Stimulated activated CD4-positive, alpha-beta T cell treated with anti-CD3 and anti-CD28 coated beads, TNF-alpha, amount 100 ng/mL, for 24 hours (primary cell): ENCODE data around the gene EPHB4.
"Not testable (repeated sequence)": the region's sequence is repeated elsewhere in the genome, so short reads cannot be mapped to it uniquely, and the experiment has no call there.

Experiments used
- DNase-seq, 3 experiments: peaks; one replicate each; pipeline ENCODE4 v3.0.0-alpha.2; 2020; ENCODE audit warnings: low read depth in 3 of 3

Gene EPHB4

DNA sequence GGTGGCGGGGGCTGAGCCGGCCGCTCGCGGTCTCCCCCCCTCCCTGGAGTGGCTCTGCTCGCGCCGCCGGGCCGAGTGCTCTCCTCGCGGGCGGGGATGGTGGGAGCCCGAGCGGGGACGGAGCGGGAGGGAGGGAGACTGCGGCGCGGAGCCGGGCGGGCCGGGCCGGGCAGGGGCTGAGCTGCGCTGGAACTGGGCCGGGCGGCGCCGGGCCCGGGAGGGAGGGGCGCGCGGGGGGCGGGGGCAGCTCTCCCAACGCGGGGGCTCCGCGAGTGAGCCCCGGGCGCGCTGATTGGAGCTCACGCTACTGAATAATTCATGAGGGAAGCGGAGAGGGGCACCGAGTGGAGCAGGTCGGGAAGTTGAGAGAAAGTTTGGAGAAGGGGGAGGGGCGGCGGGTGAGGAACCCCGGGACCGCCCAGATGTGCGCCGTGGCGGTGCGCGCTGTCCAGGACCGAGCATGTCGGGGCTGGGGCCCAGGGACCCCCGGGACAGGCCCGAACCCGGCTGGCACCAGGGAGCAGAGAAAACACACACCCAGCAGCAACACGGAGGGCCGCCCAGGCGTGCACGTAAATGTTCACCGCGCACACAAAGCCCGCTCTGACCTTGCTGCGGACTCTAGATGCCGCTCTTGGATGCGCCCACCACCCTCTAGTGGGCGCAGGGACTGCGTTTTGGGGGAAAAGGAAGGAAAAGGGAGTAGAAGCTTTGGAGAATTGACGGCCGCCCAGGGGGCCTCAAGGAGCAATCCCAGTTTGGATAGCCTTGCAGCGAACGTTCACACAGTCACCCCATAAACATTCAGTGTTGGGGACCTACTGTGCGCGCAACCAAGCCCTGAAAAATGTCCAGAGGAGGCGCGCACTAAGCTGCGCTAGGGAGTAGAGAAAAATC, at the start of gene EPHB4:
Gene EPHB4, minus strand, starts transcription at position 194 of the 897 bp plus-strand sequence. CDS start 493 bp downstream, outside the sequence.
- DNase-seq, result no peak

DNA sequence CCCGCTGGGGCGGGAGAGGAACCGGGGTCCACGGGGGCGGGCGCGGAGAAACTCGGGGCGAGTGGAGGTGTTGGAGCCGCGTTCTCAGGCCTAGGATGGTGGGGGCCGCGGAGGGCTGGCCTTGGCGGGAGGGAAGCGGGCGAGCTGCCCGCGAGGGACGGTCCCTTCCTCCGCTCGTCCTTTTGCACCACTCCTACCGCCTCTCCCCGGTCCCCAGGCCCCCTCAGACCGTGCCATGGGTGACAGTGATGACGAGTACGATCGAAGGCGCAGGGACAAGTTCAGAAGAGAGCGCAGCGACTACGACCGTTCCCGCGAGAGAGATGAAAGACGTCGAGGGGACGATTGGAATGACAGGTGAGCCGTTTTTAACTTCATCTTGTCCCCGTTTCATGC, 48.0 kb upstream of the EPHB4 start:
- DNase-seq, result no peak

- peak; percentile 96 to 98 (median 97) for DNase-seq
Measured at GRCh38 chr7:100874577-100875355, 47.4 kb upstream of the EPHB4 start, which contains the start of gene SRRT. TSS of gene SRRT (plus strand) at chr7:100875103. CDS start at chr7:100875591, 488 bp downstream.

GRCh38 chr7:100874300-100874576, 46.9 kb upstream of the EPHB4 start:
- no peak for DNase-seq

- no peak for DNase-seq
Measured at GRCh38 chr7:100873599-100874299, 46.4 kb upstream of the EPHB4 start.

DNA sequence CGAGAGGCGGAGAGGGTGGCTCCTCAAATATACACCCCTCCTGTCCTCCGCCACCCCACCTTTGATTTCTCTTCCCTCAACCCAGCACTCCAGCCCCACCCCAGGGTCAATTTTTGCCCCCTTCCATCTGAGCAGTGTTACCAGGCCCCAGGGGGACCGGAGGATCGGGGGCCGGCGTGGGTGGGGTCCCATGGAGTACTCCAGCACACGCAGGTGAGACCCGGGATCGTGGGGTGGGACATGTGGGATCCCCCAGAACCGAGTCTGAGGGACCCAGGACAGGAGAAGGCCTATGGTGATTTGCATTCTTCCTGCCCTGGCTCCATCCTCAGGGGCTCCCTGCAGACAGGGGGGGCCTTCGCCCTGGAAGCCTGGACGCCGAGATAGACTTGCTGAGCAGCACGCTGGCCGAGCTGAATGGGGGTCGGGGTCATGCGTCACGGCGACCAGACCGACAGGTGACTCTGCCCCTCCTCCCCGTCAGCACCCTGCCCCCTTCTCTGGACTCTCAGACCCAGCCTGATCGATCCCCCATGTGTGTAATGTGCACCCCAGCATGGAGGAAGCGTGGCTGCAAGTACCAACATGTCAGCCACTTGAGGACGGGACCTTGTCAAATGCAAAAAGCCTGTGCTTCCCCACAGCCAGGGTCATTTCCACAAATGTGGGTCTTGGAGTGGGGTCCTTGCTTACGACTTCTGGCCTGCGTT, 40.6 kb upstream of the EPHB4 start:
- DNase-seq, result no peak

- peak; percentile 54 to 71 (median 63) for DNase-seq
Measured at GRCh38 chr7:100867040-100867775, 39.9 kb upstream of the EPHB4 start, which contains the start of gene TRIP6. TSS of gene TRIP6 (plus strand) at chr7:100867387. CDS start at chr7:100867498, 111 bp downstream.

GRCh38 chr7:100866729-100867039, 39.4 kb upstream of the EPHB4 start:
- DNase-seq, result no peak

- DNase-seq, result peak in 1 of 3 experiments; percentile 40
Measured at GRCh38 chr7:100865938-100866728, 38.8 kb upstream of the EPHB4 start.

DNA sequence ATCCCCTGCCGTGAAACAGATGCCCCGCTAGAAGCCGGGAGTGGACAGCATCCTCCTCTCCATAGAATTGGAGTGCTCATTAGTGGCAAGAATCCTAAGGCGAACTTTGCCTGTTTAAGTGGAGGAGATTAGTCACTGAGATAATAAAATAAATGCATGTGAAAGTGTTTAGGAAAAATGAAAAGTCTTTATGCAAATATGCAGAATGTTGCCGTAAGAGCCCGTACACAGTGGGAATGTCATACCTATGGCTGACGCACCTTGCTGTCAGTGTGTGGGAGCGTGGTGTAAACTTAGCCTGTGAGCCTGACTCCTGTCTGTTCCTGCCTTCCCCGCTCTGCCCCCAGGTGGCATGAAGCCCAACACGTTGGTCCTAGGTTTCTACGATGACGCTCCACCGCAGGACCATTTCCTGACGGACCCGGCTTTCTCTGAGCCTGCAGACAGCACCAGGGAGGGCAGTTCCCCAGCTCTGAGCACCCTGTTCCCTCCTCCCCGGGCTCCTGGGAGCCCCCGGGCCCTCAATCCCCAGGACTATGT, 38.1 kb upstream of the EPHB4 start:
- no peak for DNase-seq

GRCh38 chr7:100864263-100864845, 37.0 kb upstream of the EPHB4 start:
- no peak for DNase-seq

DNA sequence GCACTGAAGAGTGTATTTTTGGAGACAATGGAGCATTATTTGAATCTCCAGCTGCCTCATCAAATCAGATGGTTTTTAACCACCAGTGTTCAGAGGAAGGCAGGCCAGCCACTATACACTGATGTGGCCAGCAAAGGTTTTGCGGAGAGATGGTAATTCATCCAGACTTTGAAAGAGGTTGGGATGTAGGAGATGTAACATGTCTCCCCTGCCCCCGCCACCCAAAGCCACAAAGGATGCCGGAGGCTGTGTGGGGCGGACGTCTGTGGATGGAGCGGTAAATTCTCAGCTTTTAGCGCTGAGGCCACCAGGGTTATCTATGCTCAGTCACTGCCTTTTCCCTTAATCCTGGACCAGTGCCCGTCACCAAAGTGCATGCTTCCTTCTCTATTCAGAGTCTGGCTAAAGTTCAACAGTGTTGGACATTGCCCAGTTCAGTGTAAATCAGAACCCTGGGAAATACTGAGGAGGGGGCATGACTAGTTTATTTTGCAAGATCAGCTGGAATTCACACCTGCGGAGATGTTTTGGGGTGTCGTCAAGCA, 36.2 kb upstream of the EPHB4 start:
- no peak for DNase-seq

- no peak for DNase-seq
Measured at GRCh38 chr7:100861616-100861985, 34.3 kb upstream of the EPHB4 start.

- no peak for DNase-seq
Measured at GRCh38 chr7:100860702-100861615, 33.6 kb upstream of the EPHB4 start.

- DNase-seq, result no peak
Measured at GRCh38 chr7:100859856-100860255, 32.5 kb upstream of the EPHB4 start.

DNA sequence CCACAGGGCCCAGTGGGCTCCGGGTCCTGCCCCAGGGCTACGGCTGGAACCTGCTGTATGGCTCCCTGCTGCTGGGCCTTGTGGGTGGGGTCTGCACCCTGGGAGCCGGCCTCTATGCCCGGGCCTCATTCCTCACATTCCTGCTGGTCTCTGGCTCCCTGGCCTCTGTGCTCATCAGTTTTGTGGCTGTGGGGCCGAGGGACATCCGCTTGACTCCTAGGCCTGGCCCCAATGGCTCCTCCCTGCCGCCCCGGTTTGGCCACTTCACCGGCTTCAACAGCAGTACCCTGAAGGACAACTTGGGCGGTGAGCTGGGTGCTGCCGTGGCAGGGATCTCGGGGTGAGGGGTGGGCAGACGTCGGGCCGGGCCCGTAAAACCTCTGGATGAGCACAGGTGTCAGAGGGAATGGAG, 29.6 kb upstream of the EPHB4 start:
- no peak for DNase-seq

- DNase-seq, result no peak
Measured at GRCh38 chr7:100855515-100855914, 28.2 kb upstream of the EPHB4 start.

DNA sequence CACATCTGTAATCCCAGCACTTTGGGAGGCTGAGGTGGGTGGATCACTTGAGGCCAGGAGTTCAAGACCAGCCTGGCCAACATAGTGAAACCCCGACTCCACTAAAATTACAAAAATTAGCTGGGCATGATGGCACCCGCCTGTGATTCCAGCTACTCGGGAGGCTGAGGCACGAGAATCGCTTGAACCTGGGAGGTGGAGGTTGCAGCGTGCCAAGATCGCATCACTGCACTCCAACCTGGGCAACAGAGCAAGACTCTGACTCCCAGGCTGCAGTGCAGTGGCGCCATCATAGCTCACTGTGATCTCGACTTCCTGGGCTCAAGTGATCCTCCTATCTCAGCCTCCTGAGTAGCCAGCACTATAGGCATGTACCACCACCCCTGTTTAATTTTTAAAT, 27.6 kb upstream of the EPHB4 start:
- DNase-seq, result not testable (repeated sequence)
